ENCODE data around the gene ALCAM. TPM values are rescaled to one million over a fixed set of nuclear protein-coding genes. Genes with fewer than 3 reads are reported as not detected.

ALCAM gene
- polyA plus RNA-seq, 1 donor from 2014 or later: 94.7 TPM

DNA sequence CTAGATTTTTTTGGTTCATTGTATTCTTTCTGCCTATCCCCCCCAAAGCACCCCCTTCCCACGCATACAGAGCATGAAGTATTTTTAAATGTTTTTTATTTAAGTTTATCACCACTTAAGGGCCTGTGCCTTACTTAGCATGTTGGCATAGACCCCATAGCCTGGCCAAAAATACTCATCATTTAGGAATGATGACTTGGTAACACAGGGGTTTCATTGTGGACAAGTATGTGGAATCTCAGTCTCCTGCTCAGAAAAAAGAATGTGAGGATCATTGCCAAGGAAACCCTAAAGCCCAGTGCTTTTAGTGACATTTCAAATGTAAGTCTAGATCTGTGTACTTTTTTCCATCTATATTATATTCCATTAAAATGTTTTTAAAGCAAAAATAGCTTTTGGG, 146.3 kb downstream of the ALCAM start:
- no peak for TF ChIP-seq POLR2AphosphoS5 (IDR thresholded peaks at IDR 0.05)
- no peak for TF ChIP-seq TAF1 (IDR thresholded peaks at IDR 0.05; ENCODE audit: low read depth)
- TF ChIP-seq EZH2 (IDR thresholded peaks at IDR 0.05; ENCODE audit: borderline replicate concordance, insufficient read depth, low read length, poor library complexity, severe bottlenecking): no peak
- TF ChIP-seq MXI1 (conservative IDR thresholded peaks at IDR 0.05; ENCODE audit: poor library complexity, severe bottlenecking): no peak
- TF ChIP-seq, protein P1, sequence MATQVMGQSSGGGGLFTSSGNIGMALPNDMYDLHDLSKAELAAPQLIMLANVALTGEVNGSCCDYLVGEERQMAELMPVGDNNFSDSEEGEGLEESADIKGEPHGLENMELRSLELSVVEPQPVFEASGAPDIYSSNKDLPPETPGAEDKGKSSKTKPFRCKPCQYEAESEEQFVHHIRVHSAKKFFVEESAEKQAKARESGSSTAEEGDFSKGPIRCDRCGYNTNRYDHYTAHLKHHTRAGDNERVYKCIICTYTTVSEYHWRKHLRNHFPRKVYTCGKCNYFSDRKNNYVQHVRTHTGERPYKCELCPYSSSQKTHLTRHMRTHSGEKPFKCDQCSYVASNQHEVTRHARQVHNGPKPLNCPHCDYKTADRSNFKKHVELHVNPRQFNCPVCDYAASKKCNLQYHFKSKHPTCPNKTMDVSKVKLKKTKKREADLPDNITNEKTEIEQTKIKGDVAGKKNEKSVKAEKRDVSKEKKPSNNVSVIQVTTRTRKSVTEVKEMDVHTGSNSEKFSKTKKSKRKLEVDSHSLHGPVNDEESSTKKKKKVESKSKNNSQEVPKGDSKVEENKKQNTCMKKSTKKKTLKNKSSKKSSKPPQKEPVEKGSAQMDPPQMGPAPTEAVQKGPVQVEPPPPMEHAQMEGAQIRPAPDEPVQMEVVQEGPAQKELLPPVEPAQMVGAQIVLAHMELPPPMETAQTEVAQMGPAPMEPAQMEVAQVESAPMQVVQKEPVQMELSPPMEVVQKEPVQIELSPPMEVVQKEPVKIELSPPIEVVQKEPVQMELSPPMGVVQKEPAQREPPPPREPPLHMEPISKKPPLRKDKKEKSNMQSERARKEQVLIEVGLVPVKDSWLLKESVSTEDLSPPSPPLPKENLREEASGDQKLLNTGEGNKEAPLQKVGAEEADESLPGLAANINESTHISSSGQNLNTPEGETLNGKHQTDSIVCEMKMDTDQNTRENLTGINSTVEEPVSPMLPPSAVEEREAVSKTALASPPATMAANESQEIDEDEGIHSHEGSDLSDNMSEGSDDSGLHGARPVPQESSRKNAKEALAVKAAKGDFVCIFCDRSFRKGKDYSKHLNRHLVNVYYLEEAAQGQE (IDR thresholded peaks at IDR 0.05; ENCODE audit: borderline replicate concordance): no peak
- TF ChIP-seq, protein P2, sequence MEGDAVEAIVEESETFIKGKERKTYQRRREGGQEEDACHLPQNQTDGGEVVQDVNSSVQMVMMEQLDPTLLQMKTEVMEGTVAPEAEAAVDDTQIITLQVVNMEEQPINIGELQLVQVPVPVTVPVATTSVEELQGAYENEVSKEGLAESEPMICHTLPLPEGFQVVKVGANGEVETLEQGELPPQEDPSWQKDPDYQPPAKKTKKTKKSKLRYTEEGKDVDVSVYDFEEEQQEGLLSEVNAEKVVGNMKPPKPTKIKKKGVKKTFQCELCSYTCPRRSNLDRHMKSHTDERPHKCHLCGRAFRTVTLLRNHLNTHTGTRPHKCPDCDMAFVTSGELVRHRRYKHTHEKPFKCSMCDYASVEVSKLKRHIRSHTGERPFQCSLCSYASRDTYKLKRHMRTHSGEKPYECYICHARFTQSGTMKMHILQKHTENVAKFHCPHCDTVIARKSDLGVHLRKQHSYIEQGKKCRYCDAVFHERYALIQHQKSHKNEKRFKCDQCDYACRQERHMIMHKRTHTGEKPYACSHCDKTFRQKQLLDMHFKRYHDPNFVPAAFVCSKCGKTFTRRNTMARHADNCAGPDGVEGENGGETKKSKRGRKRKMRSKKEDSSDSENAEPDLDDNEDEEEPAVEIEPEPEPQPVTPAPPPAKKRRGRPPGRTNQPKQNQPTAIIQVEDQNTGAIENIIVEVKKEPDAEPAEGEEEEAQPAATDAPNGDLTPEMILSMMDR (IDR thresholded peaks at IDR 0.05; ENCODE audit: poor library complexity, severe bottlenecking): no peak
- no peak for TF ChIP-seq EP300 (conservative IDR thresholded peaks at IDR 0.05; ENCODE audit: poor library complexity, severe bottlenecking)
- no peak for TF ChIP-seq SMC3 (conservative IDR thresholded peaks at IDR 0.05; ENCODE audit: poor library complexity)
- TF ChIP-seq RAD21 (conservative IDR thresholded peaks at IDR 0.05): no peak
- Histone ChIP-seq H3K9ac (ENCODE audit: low read length) (no peak overlapping the region), H4K20me1 (ENCODE audit: insufficient read depth) (no peaks in the 10 kb centered on the region), H3K4me2 (ENCODE audit: low read length) (no peak overlapping the region), H3K79me2 (replicated peaks; ENCODE audit: insufficient read depth, low read length) (no peaks in the 10 kb centered on the region), H3F3A (ENCODE audit: insufficient read depth, low read length, poor library complexity, severe bottlenecking) (no peaks in the 10 kb centered on the region), H3K27me3 (ENCODE audit: insufficient read depth, low read depth, low read length) (no peaks in the 10 kb centered on the region), H3K4me3 (ENCODE audit: low read length) (no peak overlapping the region), H3K9me3 (ENCODE audit: low read length) (no peaks in the 10 kb centered on the region), H2AFZ (ENCODE audit: low read depth, low read length) (no peak overlapping the region), H3K9me2 (ENCODE audit: insufficient read depth, low read length) (no peaks in the 10 kb centered on the region), H3K27ac (ENCODE audit: low read length) (no peak overlapping the region), H3K36me3 (ENCODE audit: insufficient read depth, low read length) (no peaks in the 10 kb centered on the region)

DNA sequence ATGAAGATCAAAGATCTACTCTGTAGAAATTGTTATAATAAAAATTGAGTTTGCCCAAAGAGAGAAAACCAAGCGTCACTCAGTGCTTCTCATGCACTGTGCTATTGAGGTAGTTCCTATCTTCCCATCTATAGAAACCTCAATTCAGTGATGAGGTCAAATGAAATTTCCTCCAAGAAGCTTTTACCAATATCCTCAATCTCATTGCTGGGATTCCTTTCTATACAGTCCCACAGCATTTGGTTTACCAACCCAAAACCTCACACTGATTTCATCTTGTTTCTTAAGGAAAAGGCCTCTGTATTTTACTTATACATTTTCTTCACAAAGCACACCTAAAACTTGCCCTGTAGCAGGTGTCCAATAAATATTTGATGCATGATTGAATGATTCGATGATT, 147.2 kb downstream of the ALCAM start:
- Histone ChIP-seq H3K9ac (ENCODE audit: low read length) (no peak overlapping the region), H4K20me1 (ENCODE audit: insufficient read depth) (no peaks in the 10 kb centered on the region), H3K4me3 (ENCODE audit: low read length) (no peak overlapping the region), H3K9me3 (ENCODE audit: low read length) (no peaks in the 10 kb centered on the region), H2AFZ (ENCODE audit: low read depth, low read length) (no peak overlapping the region), H3K27me3 (ENCODE audit: insufficient read depth, low read depth, low read length) (no peaks in the 10 kb centered on the region), H3K79me2 (replicated peaks; ENCODE audit: insufficient read depth, low read length) (no peaks in the 10 kb centered on the region), H3K36me3 (ENCODE audit: insufficient read depth, low read length) (no peaks in the 10 kb centered on the region), H3K4me2 (ENCODE audit: low read length) (no peak overlapping the region), H3K9me2 (ENCODE audit: insufficient read depth, low read length) (no peaks in the 10 kb centered on the region), H3F3A (ENCODE audit: insufficient read depth, low read length, poor library complexity, severe bottlenecking) (no peaks in the 10 kb centered on the region), H3K27ac (ENCODE audit: low read length) (no peak overlapping the region)
- TF ChIP-seq, protein P2 (IDR thresholded peaks at IDR 0.05; ENCODE audit: poor library complexity, severe bottlenecking): no peak
- TF ChIP-seq POLR2AphosphoS5 (IDR thresholded peaks at IDR 0.05): no peak
- TF ChIP-seq RAD21 (conservative IDR thresholded peaks at IDR 0.05): no peak
- no peak for TF ChIP-seq SMC3 (conservative IDR thresholded peaks at IDR 0.05; ENCODE audit: poor library complexity)
- no peak for TF ChIP-seq TAF1 (IDR thresholded peaks at IDR 0.05; ENCODE audit: low read depth)
- TF ChIP-seq MXI1 (conservative IDR thresholded peaks at IDR 0.05; ENCODE audit: poor library complexity, severe bottlenecking): no peak
- no peak for TF ChIP-seq EP300 (conservative IDR thresholded peaks at IDR 0.05; ENCODE audit: poor library complexity, severe bottlenecking)
- no peak for TF ChIP-seq EZH2 (IDR thresholded peaks at IDR 0.05; ENCODE audit: borderline replicate concordance, insufficient read depth, low read length, poor library complexity, severe bottlenecking)
- TF ChIP-seq, protein P1 (IDR thresholded peaks at IDR 0.05; ENCODE audit: borderline replicate concordance): no peak

Measured in neural cell (in vitro differentiated cells).